ENCODE data around the gene LPP.
"Not testable (repeated sequence)": the region's sequence is repeated elsewhere in the genome, so short reads cannot be mapped to it uniquely, and the experiment has no call there.

LPP gene

GRCh38 chr3:188154014-188154808, at the start of gene LPP:
LPP (plus strand) TSS chr3:188154157; CDS start chr3:188406121, 251,964 bp downstream.
- DNase-seq (ENCODE audit: low read depth, low spot score) = peak; percentile 46

GRCh38 chr3:188106006-188106405, 48.0 kb upstream of the LPP start:
- no peak for DNase-seq (ENCODE audit: low read depth, low spot score)

- DNase-seq (ENCODE audit: low read depth, low spot score) = no peak
Measured at GRCh38 chr3:188106454-188106853, 47.5 kb upstream of the LPP start.

GRCh38 chr3:188106887-188107830, 46.8 kb upstream of the LPP start:
- DNase-seq (ENCODE audit: low read depth, low spot score) = no peak

GRCh38 chr3:188108703-188109412, 45.1 kb upstream of the LPP start:
- DNase-seq (ENCODE audit: low read depth, low spot score) = no peak

GRCh38 chr3:188111002-188111584, 42.9 kb upstream of the LPP start:
- no peak for DNase-seq (ENCODE audit: low read depth, low spot score)

GRCh38 chr3:188113756-188114155, 40.2 kb upstream of the LPP start:
- no peak for DNase-seq (ENCODE audit: low read depth, low spot score)

GRCh38 chr3:188119846-188120245, 34.1 kb upstream of the LPP start:
- DNase-seq (ENCODE audit: low read depth, low spot score) = no peak

- DNase-seq (ENCODE audit: low read depth, low spot score) = no peak
Measured at GRCh38 chr3:188122571-188123169, 31.3 kb upstream of the LPP start.

- DNase-seq (ENCODE audit: low read depth, low spot score) = no peak
Measured at GRCh38 chr3:188123170-188123905, 30.6 kb upstream of the LPP start.

- DNase-seq (ENCODE audit: low read depth, low spot score) = no peak
Measured at GRCh38 chr3:188124184-188124583, 29.8 kb upstream of the LPP start.

GRCh38 chr3:188125076-188125475, 28.9 kb upstream of the LPP start:
- no peak for DNase-seq (ENCODE audit: low read depth, low spot score)

GRCh38 chr3:188126276-188126675, 27.7 kb upstream of the LPP start:
- no peak for DNase-seq (ENCODE audit: low read depth, low spot score)

GRCh38 chr3:188126934-188127333, 27.0 kb upstream of the LPP start:
- no peak for DNase-seq (ENCODE audit: low read depth, low spot score)

GRCh38 chr3:188128905-188129304, 25.1 kb upstream of the LPP start:
- no peak for DNase-seq (ENCODE audit: low read depth, low spot score)

GRCh38 chr3:188131023-188131422, 22.9 kb upstream of the LPP start:
- DNase-seq (ENCODE audit: low read depth, low spot score) = not testable (repeated sequence)

- DNase-seq (ENCODE audit: low read depth, low spot score) = no peak
Measured at GRCh38 chr3:188133219-188133618, 20.7 kb upstream of the LPP start.

- no peak for DNase-seq (ENCODE audit: low read depth, low spot score)
Measured at GRCh38 chr3:188133646-188134045, 20.3 kb upstream of the LPP start.

GRCh38 chr3:188134079-188134478, 19.9 kb upstream of the LPP start:
- no peak for DNase-seq (ENCODE audit: low read depth, low spot score)

GRCh38 chr3:188134856-188135255, 19.1 kb upstream of the LPP start:
- no peak for DNase-seq (ENCODE audit: low read depth, low spot score)

Data from activated naive CD8-positive, alpha-beta T cell treated with anti-CD3 and anti-CD28 coated beads, Interleukin-2, amount 50 U/mL, for 16 hours (primary cell).